SK-N-MC (cell line): ENCODE measurements around the gene ZNF438.

Source experiments
- EZH2 ChIP-seq: fragments of 200-600 bp; sonication (generic); IDR thresholded peaks from one replicate; pipeline ENCODE4 v1.6.1; 2017; ENCODE audit warnings: antibody characterized with exemption
- POLR2AphosphoS5 ChIP-seq: IDR thresholded peaks from 2 replicates; pipeline ENCODE4 v1.6.1; 2012; ENCODE audit warnings: mild to moderate bottlenecking, low read depth, low read length, borderline replicate concordance

DNA sequence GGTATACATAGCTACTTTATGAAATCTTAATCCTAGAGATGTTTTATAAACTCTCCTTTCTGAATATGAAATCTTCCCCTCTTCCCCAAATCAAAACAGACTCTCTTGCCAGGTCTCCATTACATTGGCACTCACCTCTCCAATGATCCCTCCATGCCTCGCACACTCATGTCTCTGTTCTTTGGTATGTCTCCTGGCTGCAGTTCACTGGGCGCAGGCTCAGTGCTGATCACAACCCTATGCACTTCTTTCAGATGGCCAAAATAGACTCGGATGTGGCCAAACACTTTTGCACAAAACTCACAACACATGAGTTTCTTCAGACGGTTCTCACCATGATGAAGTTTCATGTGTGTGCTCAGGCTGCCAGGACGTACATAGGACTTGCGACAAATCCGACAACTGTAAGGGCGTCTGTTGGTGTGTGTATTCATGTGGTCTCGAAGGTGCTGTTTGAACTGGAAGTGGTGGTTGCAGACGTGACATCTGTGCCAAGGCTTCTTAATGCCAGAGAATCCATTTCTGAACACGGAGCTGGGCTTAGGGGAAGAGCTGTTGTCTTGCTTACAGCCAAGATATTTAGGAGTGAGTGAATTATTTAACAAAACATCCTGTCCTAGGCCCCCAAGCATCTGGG lies 183.2 kb downstream of the ZNF438 start:
- TF ChIP-seq EZH2 (no peak), POLR2AphosphoS5 (no peak)
